MM.1S (cell line): ENCODE measurements around the gene GJB5.

Source experiments
- DNase-seq: peaks from one replicate; pipeline ENCODE4 v3.0.0-alpha.2; 2015
- H2AFZ ChIP-seq: fragments of 300-600 bp; sonication (generic); 2 replicates; pipeline ENCODE4 v1.6.0; 2016; ENCODE audit warnings: antibody characterized with exemption, low read length
- H3F3A ChIP-seq: fragments of 300-600 bp; sonication (generic); 2 replicates; pipeline ENCODE4 v1.6.1; 2016; ENCODE audit warnings: mild to moderate bottlenecking, antibody characterized with exemption, low read length, moderate library complexity, mixed read lengths; ENCODE audit not compliant: insufficient read depth
- H3K27ac ChIP-seq: fragments of 300-600 bp; sonication (generic); 2 replicates; pipeline ENCODE4 v1.5.1; 2016; ENCODE audit warnings: mild to moderate bottlenecking, low read length
- H3K27me3 ChIP-seq: fragments of 300-600 bp; sonication (generic); replicated peaks from 2 replicates; pipeline ENCODE4 v1.6.0; 2016; ENCODE audit warnings: low read length; ENCODE audit not compliant: insufficient read depth
- H3K36me3 ChIP-seq: fragments of 300-600 bp; sonication (generic); replicated peaks from 2 replicates; pipeline ENCODE4 v1.6.1; 2016; ENCODE audit warnings: mild to moderate bottlenecking, low read length, mixed read lengths; ENCODE audit not compliant: insufficient read depth
- H3K4me1 ChIP-seq: fragments of 300-600 bp; sonication (generic); 2 replicates; pipeline ENCODE4 v1.6.1; 2016; ENCODE audit warnings: low read length, mixed read lengths
- H3K4me2 ChIP-seq: fragments of 300-600 bp; sonication (generic); 2 replicates; pipeline ENCODE4 v1.6.0; 2016; ENCODE audit warnings: low read depth, low read length
- H3K4me3 ChIP-seq: fragments of 300-600 bp; sonication (generic); 2 replicates; pipeline ENCODE4 v1.5.1; 2016; ENCODE audit warnings: low read length, mixed read lengths
- H3K79me2 ChIP-seq: fragments of 300-600 bp; sonication (generic); 2 replicates; pipeline ENCODE4 v1.6.1; 2016; ENCODE audit warnings: mixed run types, low read length, mixed read lengths
- H3K9ac ChIP-seq: fragments of 300-600 bp; sonication (generic); 2 replicates; pipeline ENCODE4 v1.6.1; 2016; ENCODE audit warnings: low read length, mixed read lengths
- H3K9me2 ChIP-seq: fragments of 300-600 bp; sonication (generic); replicated peaks from 2 replicates; pipeline ENCODE4 v1.6.1; 2016; ENCODE audit warnings: mild to moderate bottlenecking, low read length, mixed read lengths; ENCODE audit not compliant: insufficient read depth
- H3K9me3 ChIP-seq: fragments of 300-600 bp; sonication (generic); replicated peaks from 2 replicates; pipeline ENCODE4 v1.6.1; 2016; ENCODE audit warnings: mild to moderate bottlenecking, low read length, mixed read lengths; ENCODE audit not compliant: insufficient read depth
- H4K20me1 ChIP-seq: fragments of 300-600 bp; sonication (generic); 2 replicates; pipeline ENCODE4 v1.6.1; 2016; ENCODE audit warnings: mild to moderate bottlenecking, low read length, moderate library complexity, mixed read lengths; ENCODE audit not compliant: insufficient read depth
- CTCF ChIP-seq: fragments of 300-600 bp; sonication (generic); IDR thresholded peaks from 2 replicates; pipeline ENCODE4 v1.5.1; 2016; ENCODE audit warnings: antibody characterized with exemption, low read length, mixed read lengths
- EZH2 ChIP-seq: fragments of 300-600 bp; sonication (generic); optimal IDR thresholded peaks from 2 replicates; pipeline ENCODE3; 2017; ENCODE audit warnings: low read depth, mild to moderate bottlenecking, antibody characterized with exemption, low read length, mixed read lengths
- EZH2phosphoT487 ChIP-seq: fragments of 300-600 bp; sonication (generic); IDR thresholded peaks from 2 replicates; pipeline ENCODE4 v1.6.1; 2018; ENCODE audit warnings: antibody characterized with exemption, low read length

Gene GJB5

DNA sequence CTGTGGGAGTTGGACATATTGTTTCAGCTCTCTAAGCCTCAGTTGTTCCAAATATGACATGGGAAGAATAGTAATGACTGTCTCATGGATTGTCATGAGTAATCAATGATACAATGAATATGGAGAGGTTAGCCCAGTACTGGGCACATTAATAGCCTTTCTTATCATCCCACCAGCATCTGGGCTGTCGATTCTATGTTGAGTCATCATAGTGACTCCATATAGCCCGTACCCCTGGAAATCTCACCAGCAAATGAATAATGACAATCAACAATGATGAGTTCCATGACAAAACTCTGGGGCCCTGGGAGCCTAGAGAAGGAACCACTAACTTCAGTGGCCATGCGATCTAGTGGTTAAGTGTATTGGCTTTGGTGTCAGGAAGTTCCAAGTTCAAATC, 39.7 kb upstream of the GJB5 start:
- Histone ChIP-seq H3K79me2 (no peaks in the 10 kb centered on the region), H3K9me3 (no peaks in the 10 kb centered on the region), H3K36me3 (no peaks in the 10 kb centered on the region), H3K4me3 (no peak overlapping the region), H4K20me1 (no peaks in the 10 kb centered on the region), H2AFZ (no peak overlapping the region), H3K27ac (no peak overlapping the region), H3K9me2 (no peaks in the 10 kb centered on the region), H3K4me1 (no peaks in the 10 kb centered on the region), H3F3A (no peaks in the 10 kb centered on the region), H3K27me3 (peaks cover 40% of the 10 kb centered on the region), H3K4me2 (no peak overlapping the region), H3K9ac (no peak overlapping the region)
- TF ChIP-seq EZH2 (no peak), EZH2phosphoT487 (no peak), CTCF (no peak)
- DNase-seq, result no peak

DNA sequence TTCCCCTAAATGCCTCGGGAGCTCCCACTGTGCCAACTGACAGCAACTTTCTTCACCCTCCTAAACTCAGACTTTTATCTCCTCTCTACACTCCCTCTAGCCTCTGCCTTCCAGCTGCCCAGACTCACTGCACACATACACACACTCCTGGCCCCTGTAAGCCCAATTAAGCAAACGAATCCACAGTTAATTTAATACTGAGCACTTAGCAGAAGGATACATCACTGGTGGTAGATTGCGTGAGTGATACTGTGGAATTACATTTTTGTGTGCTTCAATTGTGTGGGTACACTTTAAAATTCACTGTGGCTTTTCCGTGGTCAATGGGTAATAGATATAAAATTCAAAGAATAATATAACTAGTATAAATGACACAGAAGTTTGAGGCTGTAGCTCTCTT, 33.6 kb upstream of the GJB5 start:
- H3K4me1 ChIP-seq, result no peaks in the 10 kb centered on the region
- no peak overlapping the region for H3K9ac ChIP-seq
- no peaks in the 10 kb centered on the region for H4K20me1 ChIP-seq
- no peak for DNase-seq
- no peak overlapping the region for H3K4me3 ChIP-seq
- H3K9me2 ChIP-seq, result no peaks in the 10 kb centered on the region
- H3K36me3 ChIP-seq, result no peaks in the 10 kb centered on the region
- H3K27me3 ChIP-seq, result peaks cover 70% of the 10 kb centered on the region
- no peak overlapping the region for H3K27ac ChIP-seq
- H3K9me3 ChIP-seq, result no peaks in the 10 kb centered on the region
- H3K4me2 ChIP-seq, result no peak overlapping the region
- TF ChIP-seq EZH2 (no peak), CTCF (no peak), EZH2phosphoT487 (no peak)
- H3K79me2 ChIP-seq, result no peaks in the 10 kb centered on the region
- no peak overlapping the region for H2AFZ ChIP-seq
- no peaks in the 10 kb centered on the region for H3F3A ChIP-seq

DNA sequence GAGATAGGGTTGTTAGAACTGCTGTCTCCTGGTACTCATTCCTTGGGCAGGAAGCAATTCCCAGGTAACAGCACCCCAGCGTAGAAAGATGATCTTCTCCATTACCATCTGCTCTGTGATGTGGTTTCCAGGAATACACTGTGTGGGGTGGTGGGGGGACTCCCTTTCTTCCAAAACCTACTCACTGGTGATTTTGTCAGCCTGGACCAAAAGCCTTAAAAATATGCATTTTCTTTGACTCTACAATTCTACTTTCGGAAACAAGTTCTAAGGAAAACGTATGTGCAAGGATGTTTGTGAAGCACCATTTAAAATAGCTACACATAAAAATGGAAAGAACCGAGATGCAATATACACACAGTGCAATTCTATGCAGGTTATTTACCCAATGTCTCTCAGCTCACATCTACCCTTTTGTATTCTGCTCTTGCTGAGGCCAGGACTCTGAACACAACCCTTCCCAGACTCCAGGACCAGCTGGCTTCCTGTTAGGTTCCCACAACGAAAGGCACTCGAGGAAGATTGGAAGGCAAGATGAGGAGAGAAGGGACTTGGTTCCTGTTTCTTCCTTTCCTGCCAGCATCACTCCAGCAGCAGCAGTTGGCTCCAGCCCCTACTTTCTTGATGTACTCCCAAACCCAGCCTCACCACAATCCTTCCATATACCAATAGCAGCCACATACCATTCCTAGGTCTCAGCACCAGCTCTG, 33.0 kb upstream of the GJB5 start:
- H3K4me2 ChIP-seq, result no peak overlapping the region
- peaks cover 75% of the 10 kb centered on the region for H3K27me3 ChIP-seq
- no peaks in the 10 kb centered on the region for H3K9me3 ChIP-seq
- no peak overlapping the region for H3K27ac ChIP-seq
- H3K4me1 ChIP-seq, result no peaks in the 10 kb centered on the region
- H2AFZ ChIP-seq, result no peak overlapping the region
- no peaks in the 10 kb centered on the region for H3K9me2 ChIP-seq
- H3K79me2 ChIP-seq, result no peaks in the 10 kb centered on the region
- H3K4me3 ChIP-seq, result no peak overlapping the region
- H3K9ac ChIP-seq, result no peak overlapping the region
- H4K20me1 ChIP-seq, result no peaks in the 10 kb centered on the region
- DNase-seq, result no peak
- TF ChIP-seq EZH2phosphoT487 (no peak), EZH2 (no peak), CTCF (no peak)
- no peaks in the 10 kb centered on the region for H3F3A ChIP-seq
- no peaks in the 10 kb centered on the region for H3K36me3 ChIP-seq
